OCI-LY3 (cell line): Measurements from ENCODE around the gene TYW1.
"Not testable (repeated sequence)": the region's sequence is repeated elsewhere in the genome, so short reads cannot be mapped to it uniquely, and the experiment has no call there.

Source experiments
- CTCF ChIP-seq: fragments of 200-600, 300-600 bp; sonication (generic); IDR thresholded peaks from 2 replicates; pipeline ENCODE4 v1.5.1; 2014; ENCODE audit warnings: antibody characterized with exemption, low read length, low read depth
- EZH2phosphoT487 ChIP-seq: fragments of 200-600 bp; shearing (Covaris generic); IDR thresholded peaks from 2 replicates; pipeline ENCODE4 v1.6.1; 2018; ENCODE audit warnings: antibody characterized with exemption, mixed run types, low read depth

DNA sequence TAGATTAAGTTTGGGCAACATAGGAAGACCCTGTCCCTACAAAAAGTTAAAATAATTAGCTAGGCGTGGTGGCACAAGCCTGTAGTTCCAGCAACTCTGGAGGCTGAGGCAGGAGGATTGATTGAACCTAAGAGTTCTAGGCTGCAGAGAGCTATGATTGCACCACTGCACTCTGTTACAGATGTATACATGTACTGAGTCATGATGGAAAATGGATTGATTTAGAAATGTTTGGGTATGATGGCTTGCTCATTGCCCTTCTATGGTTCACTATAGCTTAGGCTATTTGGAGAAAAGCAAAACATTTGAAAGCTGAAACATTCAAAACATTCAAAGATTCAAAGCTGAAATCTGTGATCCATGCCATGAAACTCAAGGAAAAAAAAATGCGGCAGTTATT, 17.6 kb upstream of the TYW1 start:
- not testable (repeated sequence) for TF ChIP-seq CTCF, EZH2phosphoT487
